HG02973 (cell line): Measurements from ENCODE around the gene ZDHHC1.
"Not testable (repeated sequence)": the region's sequence is repeated elsewhere in the genome, so short reads cannot be mapped to it uniquely, and the experiment has no call there.

ENCODE experiments used
- ATAC-seq: cut with Tn5 transposase; IDR thresholded peaks from one replicate; pipeline ENCODE4 v1.9.1; 2021; ENCODE audit warnings: moderate library complexity; ENCODE audit not compliant: unreplicated experiment

ZDHHC1 gene

GRCh38 chr16:67394155-67395104 is 21.8 kb downstream of the ZDHHC1 start:
- ATAC-seq = no peak

GRCh38 chr16:67393788-67394154 is 22.5 kb downstream of the ZDHHC1 start:
- no peak for ATAC-seq

- no peak for ATAC-seq
These were observed 23.0 kb downstream of the ZDHHC1 start, which contains the start of gene TPPP3 for GRCh38 chr16:67393111-67393787. Gene TPPP3 (minus strand): TSS chr16:67393498. CDS start chr16:67391111, 2,387 bp downstream.

GRCh38 chr16:67392301-67393059 is 23.8 kb downstream of the ZDHHC1 start:
- ATAC-seq = no peak

GRCh38 chr16:67391424-67392300 is 24.6 kb downstream of the ZDHHC1 start:
- ATAC-seq = no peak

- ATAC-seq = no peak
These were observed 25.4 kb downstream of the ZDHHC1 start for GRCh38 chr16:67390816-67391423.

GRCh38 chr16:67389911-67390815 is 26.1 kb downstream of the ZDHHC1 start:
- no peak for ATAC-seq

- no peak for ATAC-seq
These were observed 27.7 kb downstream of the ZDHHC1 start for GRCh38 chr16:67388591-67388990.

- ATAC-seq = no peak
These were observed 28.1 kb downstream of the ZDHHC1 start for GRCh38 chr16:67388191-67388590.

GRCh38 chr16:67387479-67388079 is 28.7 kb downstream of the ZDHHC1 start:
- ATAC-seq = no peak

- ATAC-seq = no peak
These were observed 29.3 kb downstream of the ZDHHC1 start for GRCh38 chr16:67386861-67387455.

- no peak for ATAC-seq
These were observed 31.3 kb downstream of the ZDHHC1 start for GRCh38 chr16:67384778-67385510.

GRCh38 chr16:67383284-67383683 is 33.0 kb downstream of the ZDHHC1 start:
- no peak for ATAC-seq

- ATAC-seq = no peak
These were observed 37.6 kb downstream of the ZDHHC1 start for GRCh38 chr16:67378642-67379041.

- not testable (repeated sequence) for ATAC-seq
These were observed 40.3 kb downstream of the ZDHHC1 start for GRCh38 chr16:67376012-67376411.

GRCh38 chr16:67372664-67373063 is 43.6 kb downstream of the ZDHHC1 start:
- no peak for ATAC-seq

- no peak for ATAC-seq
These were observed 45.6 kb downstream of the ZDHHC1 start for GRCh38 chr16:67370661-67371060.
